ENCODE results near the gene OR1J2. TPM values are rescaled to one million over a fixed set of nuclear protein-coding genes. Genes with fewer than 3 reads are reported as not detected.

OR1J2 gene
- total RNA-seq, 4 donors from 2014 or later, result not detected

DNA sequence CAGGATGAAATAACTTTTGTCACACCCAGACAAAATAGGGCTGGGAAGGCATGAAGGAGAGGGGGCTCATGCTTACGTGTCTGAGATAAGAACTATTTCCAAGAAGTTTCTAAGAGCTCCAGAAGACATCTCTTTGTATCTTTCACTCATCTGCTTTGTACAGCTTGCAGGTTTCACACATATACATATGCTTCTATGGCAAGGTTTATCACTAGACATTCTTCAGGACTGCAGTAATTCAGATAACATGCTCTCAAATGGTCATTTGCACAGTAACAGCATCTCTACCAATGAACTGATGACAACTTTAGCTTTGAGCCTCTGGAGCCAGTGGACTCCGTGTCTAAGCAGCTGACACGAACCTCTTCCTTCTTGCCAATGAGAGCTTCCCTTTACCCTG lies 36.0 kb upstream of the OR1J2 start:
- Histone ChIP-seq H3K27ac (no peak overlapping the region), H3K9me3 (no peaks in the 10 kb centered on the region), H3K4me1 (no peaks in the 10 kb centered on the region), H3K36me3 (no peaks in the 10 kb centered on the region), H3K27me3 (no peaks in the 10 kb centered on the region), H3K4me3 (no peak overlapping the region)
- no peak for DNase-seq (ENCODE audit: low spot score in 2 of 2)
- TF ChIP-seq POLR2AphosphoS5 (IDR thresholded peaks at IDR 0.05) (no peak), EP300 (IDR thresholded peaks at IDR 0.05) (no peak), POLR2A (IDR thresholded peaks at IDR 0.05) (no peak)
- TF ChIP-seq, protein P1, sequence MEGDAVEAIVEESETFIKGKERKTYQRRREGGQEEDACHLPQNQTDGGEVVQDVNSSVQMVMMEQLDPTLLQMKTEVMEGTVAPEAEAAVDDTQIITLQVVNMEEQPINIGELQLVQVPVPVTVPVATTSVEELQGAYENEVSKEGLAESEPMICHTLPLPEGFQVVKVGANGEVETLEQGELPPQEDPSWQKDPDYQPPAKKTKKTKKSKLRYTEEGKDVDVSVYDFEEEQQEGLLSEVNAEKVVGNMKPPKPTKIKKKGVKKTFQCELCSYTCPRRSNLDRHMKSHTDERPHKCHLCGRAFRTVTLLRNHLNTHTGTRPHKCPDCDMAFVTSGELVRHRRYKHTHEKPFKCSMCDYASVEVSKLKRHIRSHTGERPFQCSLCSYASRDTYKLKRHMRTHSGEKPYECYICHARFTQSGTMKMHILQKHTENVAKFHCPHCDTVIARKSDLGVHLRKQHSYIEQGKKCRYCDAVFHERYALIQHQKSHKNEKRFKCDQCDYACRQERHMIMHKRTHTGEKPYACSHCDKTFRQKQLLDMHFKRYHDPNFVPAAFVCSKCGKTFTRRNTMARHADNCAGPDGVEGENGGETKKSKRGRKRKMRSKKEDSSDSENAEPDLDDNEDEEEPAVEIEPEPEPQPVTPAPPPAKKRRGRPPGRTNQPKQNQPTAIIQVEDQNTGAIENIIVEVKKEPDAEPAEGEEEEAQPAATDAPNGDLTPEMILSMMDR (IDR thresholded peaks at IDR 0.05), result no peak
- 67% methylated on average over 3 of the region's 3 CpGs for WGBS

DNA sequence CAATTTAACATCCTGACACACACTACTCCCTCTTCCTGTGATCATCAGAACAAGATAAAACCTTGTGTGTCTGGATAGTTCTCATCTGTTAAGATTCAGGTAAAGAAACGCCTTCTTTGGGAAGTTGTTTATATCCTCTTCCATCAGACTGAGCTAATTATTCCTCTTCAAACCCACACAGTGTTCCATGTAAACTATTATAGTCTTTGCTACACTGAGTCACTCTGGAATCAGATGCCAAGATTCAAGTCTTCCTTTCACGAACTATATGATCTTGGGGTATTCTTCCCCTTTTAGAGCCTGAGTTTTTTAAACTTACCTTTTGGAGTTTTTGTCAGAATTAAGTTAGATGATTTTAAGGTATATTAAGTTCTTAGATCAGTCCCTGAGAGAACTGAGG lies 34.9 kb upstream of the OR1J2 start:
- H3K4me3 ChIP-seq, result no peak overlapping the region
- TF ChIP-seq, protein P1 (IDR thresholded peaks at IDR 0.05), result no peak
- H3K27me3 ChIP-seq, result no peaks in the 10 kb centered on the region
- H3K27ac ChIP-seq, result no peak overlapping the region
- DNase-seq (ENCODE audit: low spot score in 2 of 2), result no peak
- no peaks in the 10 kb centered on the region for H3K36me3 ChIP-seq
- H3K4me1 ChIP-seq, result no peaks in the 10 kb centered on the region
- H3K9me3 ChIP-seq, result no peaks in the 10 kb centered on the region
- 39% methylated on average over 2 of the region's 2 CpGs for WGBS

DNA sequence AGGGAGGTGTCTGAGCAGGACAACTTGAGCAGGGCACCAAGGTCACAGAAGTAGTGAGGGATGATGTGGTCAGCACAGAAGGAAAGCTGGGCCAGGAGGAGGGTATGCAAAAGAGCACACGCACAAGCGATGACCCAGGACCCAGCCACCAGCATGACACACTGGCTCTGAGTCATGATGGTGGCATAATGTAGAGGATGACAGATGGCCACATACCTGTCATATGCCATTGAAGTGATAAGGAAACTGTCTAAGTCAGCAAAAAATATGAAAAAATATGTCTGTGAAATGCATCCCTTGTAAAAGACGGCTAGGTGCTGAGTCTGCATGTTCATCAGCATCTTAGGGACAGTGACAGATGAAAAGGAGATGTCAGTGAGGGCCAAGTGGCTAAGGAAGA lies 33.3 kb upstream of the OR1J2 start:
- 83% methylated on average over 3 of the region's 3 CpGs for WGBS
- no peak for DNase-seq (ENCODE audit: low spot score in 2 of 2)
- TF ChIP-seq POLR2A (IDR thresholded peaks at IDR 0.05) (no peak), POLR2AphosphoS5 (IDR thresholded peaks at IDR 0.05) (no peak), EP300 (IDR thresholded peaks at IDR 0.05) (no peak)
- TF ChIP-seq, protein P1 (IDR thresholded peaks at IDR 0.05), result no peak
- Histone ChIP-seq H3K9me3 (no peaks in the 10 kb centered on the region), H3K4me1 (no peaks in the 10 kb centered on the region), H3K4me3 (no peak overlapping the region), H3K27ac (no peak overlapping the region), H3K36me3 (no peaks in the 10 kb centered on the region), H3K27me3 (no peaks in the 10 kb centered on the region)

DNA sequence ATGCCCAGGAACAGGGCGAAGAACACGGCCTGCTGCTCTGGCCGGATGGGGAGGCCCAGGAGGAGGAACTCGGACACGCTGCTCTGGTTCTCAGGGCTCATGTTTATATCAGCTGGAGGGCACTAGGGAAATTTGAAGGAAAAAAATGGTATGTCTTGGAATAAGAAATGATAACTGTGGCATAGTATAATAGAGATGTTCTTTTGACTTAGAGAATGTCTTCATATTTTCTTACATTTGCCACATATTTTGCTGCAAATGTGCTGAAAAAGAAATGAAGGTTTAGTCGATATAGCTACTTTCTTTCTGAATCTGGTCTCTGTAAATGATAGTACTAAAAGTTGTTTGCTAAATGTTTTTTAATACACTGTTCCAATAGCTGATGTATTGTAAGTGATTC lies 32.8 kb upstream of the OR1J2 start, which contains the start of gene OR1J1:
OR1J1 (minus strand) TSS at position 101 of the 400 bp plus-strand sequence; CDS start at position 101, 0 bp downstream.
- no peak for TF ChIP-seq EP300 (IDR thresholded peaks at IDR 0.05)
- TF ChIP-seq, protein P1 (IDR thresholded peaks at IDR 0.05), result no peak
- WGBS, result 85% methylated on average over 6 of the region's 6 CpGs
- no peaks in the 10 kb centered on the region for H3K4me1 ChIP-seq

DNA sequence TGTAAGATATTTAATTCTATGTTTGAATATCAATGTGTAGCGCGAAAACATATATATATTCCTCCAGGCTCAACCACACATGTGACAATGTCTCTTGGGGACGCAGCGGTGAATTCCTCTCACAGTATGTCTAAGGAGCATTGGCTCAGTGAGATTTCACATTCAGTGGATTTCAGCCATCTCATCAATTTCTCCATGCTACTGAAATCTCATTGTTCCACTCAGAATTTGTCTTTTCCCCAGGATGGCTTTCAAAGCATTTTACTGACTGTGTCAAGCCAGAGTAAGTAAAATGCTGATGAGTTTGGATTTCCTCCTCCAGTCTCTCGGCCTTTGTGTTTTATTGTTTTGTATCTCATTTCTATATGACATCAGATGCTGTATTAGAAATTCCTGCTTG lies 31.5 kb upstream of the OR1J2 start:
- H3K4me1 ChIP-seq, result no peaks in the 10 kb centered on the region
- no peaks in the 10 kb centered on the region for H3K27me3 ChIP-seq
- no peak overlapping the region for H3K4me3 ChIP-seq
- TF ChIP-seq EP300 (IDR thresholded peaks at IDR 0.05), result no peak
- no peak for TF ChIP-seq POLR2AphosphoS5 (IDR thresholded peaks at IDR 0.05)
- TF ChIP-seq POLR2A (IDR thresholded peaks at IDR 0.05), result no peak
- TF ChIP-seq, protein P1 (IDR thresholded peaks at IDR 0.05), result no peak
- DNase-seq (ENCODE audit: low spot score in 2 of 2), result no peak
- H3K36me3 ChIP-seq, result no peaks in the 10 kb centered on the region
- WGBS, result 91% methylated on average over 5 of the region's 5 CpGs
- no peak overlapping the region for H3K27ac ChIP-seq
- H3K9me3 ChIP-seq, result no peaks in the 10 kb centered on the region

More for the DNA sequence above, 32.8 kb upstream of the OR1J2 start, which contains the start of gene OR1J1:
- H3K36me3 ChIP-seq, result no peaks in the 10 kb centered on the region
- no peaks in the 10 kb centered on the region for H3K27me3 ChIP-seq
- DNase-seq (ENCODE audit: low spot score in 2 of 2), result no peak
- H3K27ac ChIP-seq, result no peak within 1 kb of the TSS
- no peaks in the 10 kb centered on the region for H3K9me3 ChIP-seq
- H3K4me3 ChIP-seq, result no peak within 1 kb of the TSS

All from suprapubic skin (tissue), 4 donors.